Caco-2 (cell line): Measurements from ENCODE around the gene MMP19. TPM values are rescaled to one million over a fixed set of nuclear protein-coding genes. Genes with fewer than 3 reads are reported as not detected.

Experiments
- BruUV-seq: library from RNA; stranded (reverse); fragments of 400-500 nt; replicated peaks from 2 replicates; lab custom pipeline; 2021; lab: Mats Ljungman, UMichigan
- CTCF ChIA-PET: fragments of 300-600 bp; sonication (Branson Sonifier 250); formaldehyde crosslinking; loops from one replicate; lab custom pipeline; 2022; ENCODE audit warnings: antibody characterized with exemption; lab: Charles Lee
- POLR2A ChIA-PET: fragments of 300-600 bp; sonication (Branson Sonifier 250); formaldehyde crosslinking; loops from one replicate; lab custom pipeline; 2022; ENCODE audit warnings: antibody characterized with exemption; lab: Charles Lee
- DNase-seq, 2 experiments: peaks; one replicate each; pipeline versions ENCODE4 v3.0.0 to v3.0.0-alpha.2; 2020 to 2022
- H3K27me3 ChIP-seq: replicated peaks from 2 replicates; pipeline ENCODE4 v1.6.0; 2011; ENCODE audit warnings: low read length; ENCODE audit not compliant: control insufficient read depth, insufficient read depth
- H3K36me3 ChIP-seq: 2 replicates; pipeline ENCODE4 v1.5.1; 2011; ENCODE audit warnings: low read length; ENCODE audit not compliant: control insufficient read depth, insufficient read depth
- H3K4me1 ChIP-seq: fragments of 250-450 bp; sonication (Bioruptor Pico); 2 replicates; pipeline ENCODE4 v1.5.1; 2020; ENCODE audit warnings: mild to moderate bottlenecking
- H3K4me3 ChIP-seq: 2 replicates; pipeline ENCODE4 v1.5.1; 2011; ENCODE audit warnings: low read depth, mild to moderate bottlenecking, control low read depth, low read length
- H3K9me3 ChIP-seq: fragments of 250-450 bp; sonication (Bioruptor Pico); 2 replicates; pipeline ENCODE4 v1.5.1; 2020; ENCODE audit warnings: mild to moderate bottlenecking, moderate library complexity
- H3K27ac Mint-ChIP-seq: one replicate; pipeline ENCODE4 v1.8.0; 2022; ENCODE audit warnings: mixed read lengths; ENCODE audit not compliant: unreplicated experiment
- H3K27me3 Mint-ChIP-seq: one replicate; pipeline ENCODE4 v1.8.0; 2022; ENCODE audit warnings: mixed read lengths; ENCODE audit not compliant: insufficient read depth, unreplicated experiment
- H3K36me3 Mint-ChIP-seq: one replicate; pipeline ENCODE4 v1.8.0; 2022; ENCODE audit warnings: mild to moderate bottlenecking, mixed read lengths; ENCODE audit not compliant: insufficient read depth, unreplicated experiment
- H3K4me1 Mint-ChIP-seq: one replicate; pipeline ENCODE4 v1.8.0; 2022; ENCODE audit warnings: low read depth, mixed read lengths; ENCODE audit not compliant: unreplicated experiment
- H3K4me3 Mint-ChIP-seq: one replicate; pipeline ENCODE4 v1.8.0; 2022; ENCODE audit warnings: mild to moderate bottlenecking, moderate library complexity, mixed read lengths; ENCODE audit not compliant: unreplicated experiment
- H3K9me3 Mint-ChIP-seq: one replicate; pipeline ENCODE4 v1.8.0; 2022; ENCODE audit warnings: mixed read lengths; ENCODE audit not compliant: unreplicated experiment
- CTCF ChIP-seq, 2 experiments: fragments of 200-600 bp in 1 of 2; IDR thresholded peaks; 1 replicate in 1 of 2; 2 replicates in 1 of 2; pipeline versions ENCODE4 v1.5.1 to v1.8.0; 2011 to 2022; ENCODE audit warnings: antibody characterized with exemption in 1 of 2, control low read depth in 1 of 2, inconsistent platforms in 1 of 2, low read depth in 1 of 2, low read length in 1 of 2, mild to moderate bottlenecking in 1 of 2, moderate library complexity in 1 of 2; ENCODE audit not compliant: insufficient read depth in 1 of 2, severe bottlenecking in 1 of 2, unreplicated experiment in 1 of 2
- intact Hi-C: fragments of 100-400 bp; cut with micrococcal nuclease; formaldehyde crosslinking; loops from one replicate; pipeline ENCODE4 v1.10.0; 2022; ENCODE audit not compliant: unreplicated experiment
- total RNA-seq: library from RNA; stranded (reverse); gene quantifications from 2 replicates; pipeline ENCODE4 v1.2.3, GENCODE V29; 2022

Gene MMP19
- total RNA-seq, 1 experiment from 2014 or later: 2.2 TPM

GRCh38 chr12:55862286-55862685 is 19.6 kb upstream of the MMP19 start:
- no peak overlapping the region for H3K4me3 Mint-ChIP-seq

GRCh38 chr12:55861871-55862270 is 19.1 kb upstream of the MMP19 start:
- ChIA-PET POLR2A (interaction anchor here (0.8 kb wide), 1 partner anchor 44 kb away, joined by 3 read pairs; the partner anchor contains the start of genes ORMDL2 and SARNP), CTCF (no interaction called here)
- Histone ChIP-seq H3K36me3 (no peaks in the 10 kb centered on the region), H3K27me3 (no peaks in the 10 kb centered on the region), H3K4me3 (no peak overlapping the region), H3K4me1 (peaks cover 7% of the 10 kb centered on the region; the same call in 1 of the 2 replicates), H3K9me3 (0 out of 2 replicates have a peak, but pooled peaks cover 3% of the 10 kb centered on the region)
- no peaks in the 10 kb centered on the region for H3K9me3 Mint-ChIP-seq
- intact Hi-C loops: no loop called here
- no peaks in the 10 kb centered on the region for H3K36me3 Mint-ChIP-seq
- no peaks in the 10 kb centered on the region for H3K27me3 Mint-ChIP-seq
- DNase-seq: no peak
- no peaks in the 10 kb centered on the region for H3K4me1 Mint-ChIP-seq
- H3K4me3 Mint-ChIP-seq: no peak overlapping the region
- BruUV-seq: no TSS peak
- no peak overlapping the region for H3K27ac Mint-ChIP-seq
- TF ChIP-seq CTCF (IDR thresholded peaks at IDR 0.05; ENCODE audit: insufficient read depth in 1 of 2, low read depth in 1 of 2, low read length in 1 of 2, severe bottlenecking in 1 of 2, unreplicated experiment in 1 of 2): no peak

More at GRCh38 chr12:55862286-55862685, 19.6 kb upstream of the MMP19 start:
- H3K9me3 Mint-ChIP-seq: no peaks in the 10 kb centered on the region
- ChIA-PET POLR2A (interaction anchor here (0.8 kb wide), 1 partner anchor 45 kb away, joined by 3 read pairs; the partner anchor contains the start of genes ORMDL2 and SARNP), CTCF (interaction anchor here (0.7 kb wide), 1 partner anchor 124 kb away, joined by 4 read pairs; no protein-coding TSS in a partner anchor)
- intact Hi-C loops: no loop called here
- Histone ChIP-seq H3K27me3 (no peaks in the 10 kb centered on the region), H3K4me3 (no peak overlapping the region), H3K4me1 (peaks cover 7% of the 10 kb centered on the region; the same call in 1 of the 2 replicates), H3K36me3 (no peaks in the 10 kb centered on the region), H3K9me3 (0 out of 2 replicates have a peak, but pooled peaks cover 3% of the 10 kb centered on the region)
- no peak overlapping the region for H3K27ac Mint-ChIP-seq
- no TSS peak for BruUV-seq
- TF ChIP-seq CTCF (IDR thresholded peaks at IDR 0.05; ENCODE audit: insufficient read depth in 1 of 2, low read depth in 1 of 2, low read length in 1 of 2, severe bottlenecking in 1 of 2, unreplicated experiment in 1 of 2): no peak
- no peak for DNase-seq
- H3K4me1 Mint-ChIP-seq: no peaks in the 10 kb centered on the region
- H3K27me3 Mint-ChIP-seq: no peaks in the 10 kb centered on the region
- no peaks in the 10 kb centered on the region for H3K36me3 Mint-ChIP-seq

GRCh38 chr12:55861396-55861795 is 18.7 kb upstream of the MMP19 start:
- Mint-ChIP-seq H3K36me3 (no peaks in the 10 kb centered on the region), H3K27me3 (no peaks in the 10 kb centered on the region), H3K4me1 (no peaks in the 10 kb centered on the region), H3K4me3 (no peak overlapping the region), H3K27ac (no peak overlapping the region), H3K9me3 (no peaks in the 10 kb centered on the region)
- Histone ChIP-seq H3K27me3 (no peaks in the 10 kb centered on the region), H3K36me3 (no peaks in the 10 kb centered on the region), H3K9me3 (0 out of 2 replicates have a peak, but pooled peaks cover 3% of the 10 kb centered on the region), H3K4me3 (no peak overlapping the region), H3K4me1 (peaks cover 7% of the 10 kb centered on the region; the same call in 1 of the 2 replicates)
- CTCF ChIA-PET: no interaction called here
- TF ChIP-seq CTCF (IDR thresholded peaks at IDR 0.05; ENCODE audit: insufficient read depth in 1 of 2, low read depth in 1 of 2, low read length in 1 of 2, severe bottlenecking in 1 of 2, unreplicated experiment in 1 of 2): no peak
- POLR2A ChIA-PET: no interaction called here
- intact Hi-C loops: no loop called here
- BruUV-seq: no TSS peak
- no peak for DNase-seq
